H54 (cell line): ENCODE data around the gene BPHL.
"Not testable (repeated sequence)": the region's sequence is repeated elsewhere in the genome, so short reads cannot be mapped to it uniquely, and the experiment has no call there.

Experiments used
- DNase-seq: peaks from one replicate; pipeline ENCODE4 v3.0.0; 2011; ENCODE audit warnings: low spot score, mixed read lengths; ENCODE audit not compliant: insufficient read length
- FAIRE-seq: peaks from 3 replicates; lab custom pipeline; 2011; peaks lifted over from hg19 to GRCh38; lab: Jason Lieb, UNC
- POLR2A ChIP-seq: IDR thresholded peaks from 2 replicates; pipeline ENCODE4 v1.6.1; 2011; ENCODE audit warnings: low read depth, mild to moderate bottlenecking, low read length

The BPHL gene

GRCh38 chr6:3118353-3119039 is at the start of gene BPHL:
Gene BPHL, plus strand, starts transcription at chr6:3118711. Its CDS starts 30 bp downstream, at chr6:3118741.
- FAIRE-seq (peak; percentile 66), DNase-seq (peak; percentile 94)
- TF ChIP-seq POLR2A: peak; percentile 87

- no peak for DNase-seq
- no peak for TF ChIP-seq POLR2A
- FAIRE-seq: no peak
These were observed 46.9 kb upstream of the BPHL start for GRCh38 chr6:3071568-3071967.

- TF ChIP-seq POLR2A: no peak
- DNase-seq: no peak
- no peak for FAIRE-seq
These were observed 45.7 kb upstream of the BPHL start for GRCh38 chr6:3072798-3073197.

- TF ChIP-seq POLR2A: no peak
- FAIRE-seq (no peak), DNase-seq (no peak)
These were observed 45.1 kb upstream of the BPHL start for GRCh38 chr6:3073382-3073781.

- no peak for FAIRE-seq
- DNase-seq: no peak
These were observed 42.8 kb upstream of the BPHL start for GRCh38 chr6:3075772-3076113.

GRCh38 chr6:3076320-3076719 is 42.2 kb upstream of the BPHL start:
- no peak for FAIRE-seq
- DNase-seq: no peak
- TF ChIP-seq POLR2A: no peak

More at GRCh38 chr6:3075772-3076113, 42.8 kb upstream of the BPHL start:
- no peak for TF ChIP-seq POLR2A

- FAIRE-seq: no peak
- DNase-seq: no peak
- no peak for TF ChIP-seq POLR2A
These were observed 41.1 kb upstream of the BPHL start for GRCh38 chr6:3077430-3077829.

GRCh38 chr6:3078952-3079351 is 39.6 kb upstream of the BPHL start:
- not testable (repeated sequence) for DNase-seq, FAIRE-seq

- TF ChIP-seq POLR2A: no peak
- DNase-seq (no peak), FAIRE-seq (no peak)
These were observed 38.8 kb upstream of the BPHL start for GRCh38 chr6:3079682-3080081.

GRCh38 chr6:3081960-3082359 is 36.6 kb upstream of the BPHL start:
- no peak for TF ChIP-seq POLR2A
- DNase-seq (no peak), FAIRE-seq (no peak)

- DNase-seq (no peak), FAIRE-seq (no peak)
- no peak for TF ChIP-seq POLR2A
These were observed 33.4 kb upstream of the BPHL start for GRCh38 chr6:3085074-3085473.

GRCh38 chr6:3086282-3086946 is 32.1 kb upstream of the BPHL start:
- TF ChIP-seq POLR2A: no peak
- DNase-seq (no peak), FAIRE-seq (no peak)

- TF ChIP-seq POLR2A: no peak
- FAIRE-seq (no peak), DNase-seq (no peak)
These were observed 30.1 kb upstream of the BPHL start for GRCh38 chr6:3088446-3088845.

- TF ChIP-seq POLR2A: no peak
- FAIRE-seq (no peak), DNase-seq (no peak)
These were observed 29.5 kb upstream of the BPHL start for GRCh38 chr6:3088968-3089367.

- no peak for DNase-seq
- no peak for TF ChIP-seq POLR2A
These were observed 28.5 kb upstream of the BPHL start for GRCh38 chr6:3090013-3090412.

More at GRCh38 chr6:3090013-3090412, 28.5 kb upstream of the BPHL start:
- no peak for FAIRE-seq
